Heart left ventricle (tissue), 16 donors: Measurements from ENCODE around the gene RBMS3. TPM values are rescaled to one million over a fixed set of nuclear protein-coding genes. Genes with fewer than 3 reads are reported as not detected.
A peak's percentile ranks its signal among the peaks of the same experiment; 100 is the strongest.

Source experiments
- ATAC-seq, 4 donors: fragments of 200-7000 bp; cut with Tn5 transposase; one replicate each; pipeline ENCODE4 v1.9.1; 2020 to 2022; ENCODE audit warnings: moderate library complexity in 4 of 4, mild to moderate bottlenecking in 3 of 4, moderate number of reproducible peaks in 1 of 4
- DNase-seq, 5 donors: peaks; one replicate each; pipeline ENCODE4 v3.0.0-alpha.2; 2020
- H3K27ac ChIP-seq, 12 donors: fragments of 200-600 bp; sonication (generic) in 4 of 12; one replicate each; pipeline versions ENCODE4 v1.5.0 to v1.8.0; 2016 to 2022; ENCODE audit warnings: mild to moderate bottlenecking in 2 of 12
- H3K27me3 ChIP-seq, 9 donors: fragments of 200-600 bp; sonication (generic) in 2 of 9; one replicate each; pipeline versions ENCODE4 v1.5.1 to v1.8.0; 2016 to 2022; ENCODE audit warnings: mild to moderate bottlenecking in 3 of 9
- H3K36me3 ChIP-seq, 9 donors: fragments of 200-600 bp; sonication (generic) in 2 of 9; one replicate each; pipeline versions ENCODE4 v1.5.0 to v1.8.0; 2018 to 2022; ENCODE audit warnings: mild to moderate bottlenecking in 2 of 9
- H3K4me1 ChIP-seq, 12 donors: fragments of 200-600 bp; sonication (generic) in 4 of 12; one replicate each; pipeline versions ENCODE4 v1.5.0 to v1.8.0; 2016 to 2022; ENCODE audit warnings: mild to moderate bottlenecking in 3 of 12
- H3K4me3 ChIP-seq, 12 donors: fragments of 200-600 bp; sonication (generic) in 4 of 12; one replicate each; pipeline versions ENCODE4 v1.5.0 to v1.8.0; 2017 to 2022; ENCODE audit warnings: mild to moderate bottlenecking in 9 of 12, moderate library complexity in 4 of 12
- H3K9me3 ChIP-seq, 12 donors: fragments of 200-600 bp; sonication (generic) in 4 of 12; one replicate each; pipeline versions ENCODE4 v1.5.0 to v1.8.0; 2016 to 2022; ENCODE audit warnings: mild to moderate bottlenecking in 1 of 12
- POLR2A ChIP-seq, 2 donors: fragments of 450-650 bp; IDR thresholded peaks; one replicate each; pipeline ENCODE4 v1.6.1; 2017; ENCODE audit warnings: antibody characterized with exemption in 2 of 2, mild to moderate bottlenecking in 2 of 2, moderate library complexity in 2 of 2
- WGBS, 4 donors: extraction: QIAGEN DNeasy Blood & Tissue Kit in 2 of 4; methylation state at CpG; one replicate each; pipeline versions ENCODE4 v1.1.5 to v1.1.7; 2013 to 2018; 5-methylcytosine and 5-hydroxymethylcytosine counted together
- intact Hi-C, 10 donors: fragments of 100-400 bp; cut with DNase I; formaldehyde crosslinking; loops; one replicate each; pipeline versions ENCODE4 v1.11.1 to v1.14.2; 2022
- polyA plus RNA-seq, 2 donors: library from polyadenylated mRNA; stranded (reverse); fragments of 200-250 nt; gene quantifications; one replicate each; pipeline ENCODE4 v1.2.3, GENCODE V29; 2013
- total RNA-seq, 9 donors: library from RNA; depleted of rRNA in 2 of 9; stranded (reverse); fragments of >200 nt in 2 of 9; fragmentation: NEBNext Ultra II Directional in 3 of 9; extraction: Animal tissue kit (Norgen Biotek cat#: 25700) in 3 of 9; gene quantifications; one replicate each; pipeline versions ENCODE4 v1.1.0 to v1.2.4, GENCODE V29; 2016 to 2023
- TF ChIP-seq, protein P1 (sequence below), 12 donors: fragments of 200-600 bp; sonication (generic) in 4 of 12; IDR thresholded peaks; one replicate each; pipeline versions ENCODE4 v1.5.0 to v1.8.0; 2018 to 2022; ENCODE audit warnings: antibody characterized with exemption in 12 of 12, mild to moderate bottlenecking in 5 of 12
- donor health status: ischemic (EF 13 %, LVEDD 7.1; RV severe dilation, severe dysfunction).
- donor health status: healthy with polysubstance abuse.
- donor health status: DM: no; HTN: yes; CAD: no.
- donor health status: DM: no; HTN: no; CAD: no.
- donor health status: ischemic (EF 25% LVEDD 6.9; RV normal size, moderate dysfunction).
- donor health status: ischemic (EF 25% LVEDD 5.7; RV mildly dilated, moderate dysfunction).
- donor health status: healthy.
- donor health status: DM: yes; HTN: yes; CAD: no.
- donor health status: ischemic (EF 35%, LVEDD 5.7; RV mildly dilated, moderate dysfunction).
- donor health status: nonischemic (EF 11% LVEDD 7.7; RV severe dilation, severe dysfunction).
- donor health status: DM: yes; HTN: yes; CAD: no.
- donor health status: PGD.
- donor health status: ischemic (EF 29% LVEDD 5.4; RV normal size, mild dysfunction).
- donor health status: nonischemic (EF 23%, LVEDD 6.1; RV moderate dilation, normal function).

Gene RBMS3
- total and polyA plus RNA-seq, 11 donors: 4.8 to 35.6 (median 26.1) TPM

DNA sequence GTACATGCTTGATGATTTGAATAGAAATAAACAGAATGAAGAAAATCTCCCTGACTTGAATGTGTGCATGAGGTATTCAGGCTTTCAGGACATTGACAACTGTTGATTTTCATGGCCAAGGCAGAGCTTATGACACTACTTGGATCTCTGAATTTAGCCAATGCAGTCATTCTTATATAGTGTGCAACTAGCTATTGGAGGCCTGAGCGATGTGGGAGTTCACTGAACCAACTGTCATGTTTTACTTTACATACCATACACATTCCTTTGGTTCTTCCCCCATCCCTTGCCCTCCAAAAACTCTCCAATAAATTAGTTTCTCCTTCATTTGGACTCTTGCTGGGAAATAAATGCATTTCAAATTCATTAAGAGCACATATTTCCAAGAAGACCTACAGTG is 460.4 kb downstream of the RBMS3 start:
- ATAC-seq (no peak), DNase-seq (no peak)
- TF ChIP-seq, protein P1, sequence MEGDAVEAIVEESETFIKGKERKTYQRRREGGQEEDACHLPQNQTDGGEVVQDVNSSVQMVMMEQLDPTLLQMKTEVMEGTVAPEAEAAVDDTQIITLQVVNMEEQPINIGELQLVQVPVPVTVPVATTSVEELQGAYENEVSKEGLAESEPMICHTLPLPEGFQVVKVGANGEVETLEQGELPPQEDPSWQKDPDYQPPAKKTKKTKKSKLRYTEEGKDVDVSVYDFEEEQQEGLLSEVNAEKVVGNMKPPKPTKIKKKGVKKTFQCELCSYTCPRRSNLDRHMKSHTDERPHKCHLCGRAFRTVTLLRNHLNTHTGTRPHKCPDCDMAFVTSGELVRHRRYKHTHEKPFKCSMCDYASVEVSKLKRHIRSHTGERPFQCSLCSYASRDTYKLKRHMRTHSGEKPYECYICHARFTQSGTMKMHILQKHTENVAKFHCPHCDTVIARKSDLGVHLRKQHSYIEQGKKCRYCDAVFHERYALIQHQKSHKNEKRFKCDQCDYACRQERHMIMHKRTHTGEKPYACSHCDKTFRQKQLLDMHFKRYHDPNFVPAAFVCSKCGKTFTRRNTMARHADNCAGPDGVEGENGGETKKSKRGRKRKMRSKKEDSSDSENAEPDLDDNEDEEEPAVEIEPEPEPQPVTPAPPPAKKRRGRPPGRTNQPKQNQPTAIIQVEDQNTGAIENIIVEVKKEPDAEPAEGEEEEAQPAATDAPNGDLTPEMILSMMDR (IDR thresholded peaks at IDR 0.05): no peak
- TF ChIP-seq POLR2A (IDR thresholded peaks at IDR 0.05): no peak
- H3K9me3 ChIP-seq: no peaks in the 10 kb centered on the region
- peaks cover 0 to 10% (median 0%) of the 10 kb centered on the region in 9 donors for H3K36me3 ChIP-seq
- no peak overlapping the region for H3K27ac ChIP-seq
- H3K4me3 ChIP-seq: no peak overlapping the region
- H3K27me3 ChIP-seq: no peaks in the 10 kb centered on the region
- intact Hi-C loops: loop anchor here in 1 of 10 donors (10.0 kb wide), 1 partner anchor 326 kb away; no protein-coding TSS in a partner anchor
- peaks cover 0 to 13% (median 8%) of the 10 kb centered on the region in 12 donors for H3K4me1 ChIP-seq
- WGBS, 4 donors: 86 to 98% (median 95%) methylated on average over 1 of the region's 1 CpG

DNA sequence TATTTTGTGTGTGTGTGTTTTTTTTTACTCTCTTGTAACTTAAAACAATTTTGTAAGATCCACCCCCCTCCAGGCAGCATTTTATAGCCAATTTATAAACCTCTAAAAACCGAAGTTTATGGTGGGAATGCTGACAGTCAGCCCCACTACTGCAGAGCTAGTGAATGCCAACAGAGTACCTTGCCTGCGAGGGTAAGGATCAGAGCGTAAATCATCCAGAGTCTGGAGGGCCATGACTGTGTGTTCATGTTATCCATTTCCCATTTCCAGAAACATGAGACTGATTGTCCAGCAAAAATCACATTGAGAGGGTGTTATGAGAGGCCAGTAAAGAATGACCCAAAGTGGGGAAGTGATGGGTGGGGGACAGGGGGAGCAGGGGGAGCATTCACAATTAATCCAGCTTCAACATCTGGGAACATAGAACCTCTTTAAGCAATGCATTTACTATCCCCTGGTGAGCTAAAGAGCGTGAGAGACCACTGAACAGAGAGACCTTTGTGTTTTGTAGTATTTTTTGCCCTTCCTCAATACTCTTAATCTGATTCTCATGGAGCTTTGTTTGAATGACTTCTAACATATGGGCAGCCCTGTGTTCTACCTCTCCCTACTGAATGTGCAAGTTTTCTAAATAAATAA is 464.5 kb downstream of the RBMS3 start:
- no peak overlapping the region for H3K4me3 ChIP-seq
- ATAC-seq: no peak
- intact Hi-C loops: loop anchor here in 2 of 10 donors (5.0 to 10.0 kb wide), 2 partner anchors 48 to 331 kb away; no protein-coding TSS in a partner anchor
- DNase-seq: no peak
- no peaks in the 10 kb centered on the region for H3K27me3 ChIP-seq
- peaks cover 0 to 43% (median 21%) of the 10 kb centered on the region in 12 donors for H3K4me1 ChIP-seq
- H3K27ac ChIP-seq: no peak overlapping the region
- peaks cover 0 to 4% (median 0%) of the 10 kb centered on the region in 9 donors for H3K36me3 ChIP-seq
- no peaks in the 10 kb centered on the region for H3K9me3 ChIP-seq
- 92 to 96% (median 93%) methylated on average over 4 of the region's 4 CpGs for WGBS, 4 donors
- TF ChIP-seq POLR2A (IDR thresholded peaks at IDR 0.05): no peak
- TF ChIP-seq, protein P1 (IDR thresholded peaks at IDR 0.05): no peak

DNA sequence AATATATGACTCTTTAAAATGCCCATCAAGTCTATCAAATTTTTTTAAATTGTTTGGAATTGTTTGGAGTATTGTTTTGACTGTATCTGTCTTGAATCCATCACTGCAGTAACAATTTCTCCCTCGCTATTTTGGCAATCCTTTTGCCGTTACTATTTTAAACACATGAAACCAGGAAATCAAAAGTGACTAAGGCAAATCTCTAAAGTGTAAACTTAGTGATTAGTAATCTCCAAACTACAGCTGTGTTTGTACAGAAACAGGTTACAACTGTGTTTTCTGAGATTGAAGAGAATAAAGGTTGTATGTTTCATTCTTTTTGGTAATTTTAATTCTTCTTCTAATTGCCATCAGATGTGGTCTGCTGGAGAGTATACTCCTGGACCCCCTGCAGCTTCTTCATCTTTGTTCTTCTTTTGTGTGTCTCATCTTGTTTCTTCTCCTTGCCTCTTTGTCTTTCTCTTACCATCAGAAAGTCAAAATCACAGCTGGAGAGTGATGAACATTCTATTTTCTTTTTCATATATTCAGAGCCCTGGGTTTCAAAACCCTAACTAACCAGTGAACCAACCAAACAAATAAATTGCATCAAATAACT is 465.4 kb downstream of the RBMS3 start:
- ATAC-seq (peak in 3 of 4 donors; percentile 13 to 50 (median 44)), DNase-seq (no peak)
- no peak for TF ChIP-seq POLR2A (IDR thresholded peaks at IDR 0.05)
- TF ChIP-seq, protein P1 (IDR thresholded peaks at IDR 0.05): no peak
- peak overlapping the region in 1 of 12 donors; percentile 7 for H3K27ac ChIP-seq
- H3K4me1 ChIP-seq: peaks cover 0 to 43% (median 21%) of the 10 kb centered on the region in 12 donors
- intact Hi-C loops: loop anchor here in 2 of 10 donors (5.0 to 10.0 kb wide), 2 partner anchors 49 to 331 kb away; no protein-coding TSS in a partner anchor
- H3K4me3 ChIP-seq: no peak overlapping the region
- WGBS, 4 donors: 7 to 17% (median 12%) methylated on average over 2 of the region's 2 CpGs
- no peaks in the 10 kb centered on the region for H3K27me3 ChIP-seq
- H3K36me3 ChIP-seq: peaks cover 0 to 2% (median 0%) of the 10 kb centered on the region in 9 donors
- H3K9me3 ChIP-seq: no peaks in the 10 kb centered on the region

DNA sequence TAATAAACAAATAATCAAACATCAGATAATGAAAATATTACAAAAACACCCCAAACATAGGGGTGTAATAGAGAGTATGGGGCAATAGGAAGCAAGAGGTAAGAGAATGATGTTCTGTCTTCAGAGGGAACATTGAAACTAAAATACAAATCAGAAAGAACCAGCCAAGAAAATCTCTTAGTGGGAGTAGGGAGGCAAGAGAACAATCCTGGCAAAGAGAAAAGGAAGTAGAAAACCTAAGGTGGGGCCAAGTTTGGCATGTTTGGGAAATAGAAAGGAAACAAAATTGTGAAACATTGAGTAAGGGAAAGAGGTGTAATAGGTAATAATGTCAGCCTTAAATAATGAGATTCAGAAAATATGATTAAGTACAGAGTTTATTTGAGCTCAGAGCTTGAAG is 467.1 kb downstream of the RBMS3 start:
- no peaks in the 10 kb centered on the region for H3K36me3 ChIP-seq
- H3K9me3 ChIP-seq: no peaks in the 10 kb centered on the region
- H3K27me3 ChIP-seq: no peaks in the 10 kb centered on the region
- peak in 2 of 4 donors; percentile 45 to 53 for ATAC-seq
- no peak for TF ChIP-seq POLR2A (IDR thresholded peaks at IDR 0.05)
- TF ChIP-seq, protein P1 (IDR thresholded peaks at IDR 0.05): no peak
- H3K27ac ChIP-seq: peak overlapping the region in 9 of 12 donors; percentile 7 to 54 (median 29)
- DNase-seq: no peak
- H3K4me1 ChIP-seq: peaks cover 0 to 56% (median 22%) of the 10 kb centered on the region in 12 donors
- intact Hi-C loops: loop anchor here in 2 of 10 donors (5.0 to 10.0 kb wide), 2 partner anchors 51 to 333 kb away; no protein-coding TSS in a partner anchor
- no peak overlapping the region for H3K4me3 ChIP-seq
